Peyer's patch (tissue), 4 donors: ENCODE data around the gene NDUFV1.

Source experiments
- POLR2A ChIP-seq, 2 donors: fragments of 450-650 bp; IDR thresholded peaks; one replicate each; pipeline ENCODE4 v1.5.1; 2017; ENCODE audit warnings: antibody characterized with exemption in 2 of 2, mild to moderate bottlenecking in 2 of 2, moderate library complexity in 2 of 2
- TF ChIP-seq, protein P1 (sequence below), 6 experiments: fragments of 450-650 bp in 4 of 6; fragments of 200-600 bp in 2 of 6; sonication (generic) in 1 of 6; IDR thresholded peaks; one replicate each; pipeline ENCODE4 v1.5.1; 2017 to 2019; ENCODE audit warnings: antibody characterized with exemption in 6 of 6, mild to moderate bottlenecking in 3 of 6, moderate library complexity in 1 of 6

DNA sequence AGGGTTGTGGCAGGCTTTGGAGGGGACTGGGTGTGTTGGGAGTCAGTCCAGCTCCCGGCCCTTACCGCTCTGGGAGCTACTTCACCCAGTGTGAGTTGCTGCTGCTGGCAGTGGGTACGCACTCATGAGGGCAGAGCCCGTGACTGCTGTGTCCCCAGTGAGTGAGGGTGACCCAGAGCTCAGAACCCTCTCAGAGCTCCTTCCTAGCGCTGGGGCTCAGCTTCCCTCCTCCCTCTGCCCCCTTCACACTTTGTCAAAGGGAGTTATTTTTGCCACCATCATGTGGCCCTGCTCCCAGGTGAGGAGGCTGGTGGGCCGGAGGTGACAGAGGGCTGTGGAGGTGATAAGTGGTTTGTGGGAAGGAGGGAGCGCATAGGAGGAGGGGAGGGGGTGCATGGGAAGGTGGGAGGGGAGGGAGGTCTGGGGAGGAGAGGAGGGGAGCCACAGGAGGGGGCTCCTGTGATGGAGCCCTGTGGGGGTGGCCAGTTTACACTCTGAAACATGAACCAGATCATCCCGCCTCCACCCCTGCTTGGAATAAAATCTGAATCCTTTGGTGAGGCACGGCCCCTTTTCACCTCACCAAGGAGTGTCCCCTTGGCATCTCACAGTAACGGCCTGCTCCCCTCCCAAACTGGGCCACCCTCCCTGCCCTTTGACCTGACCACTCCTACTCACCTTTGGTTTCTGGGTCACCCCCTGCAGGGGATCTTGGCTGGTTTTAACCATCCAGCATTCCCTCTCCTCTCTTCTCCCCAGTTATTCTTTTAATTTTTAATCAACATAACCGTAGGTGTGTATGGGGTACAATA lies 9.9 kb downstream of the NDUFV1 start:
- TF ChIP-seq, protein P1, sequence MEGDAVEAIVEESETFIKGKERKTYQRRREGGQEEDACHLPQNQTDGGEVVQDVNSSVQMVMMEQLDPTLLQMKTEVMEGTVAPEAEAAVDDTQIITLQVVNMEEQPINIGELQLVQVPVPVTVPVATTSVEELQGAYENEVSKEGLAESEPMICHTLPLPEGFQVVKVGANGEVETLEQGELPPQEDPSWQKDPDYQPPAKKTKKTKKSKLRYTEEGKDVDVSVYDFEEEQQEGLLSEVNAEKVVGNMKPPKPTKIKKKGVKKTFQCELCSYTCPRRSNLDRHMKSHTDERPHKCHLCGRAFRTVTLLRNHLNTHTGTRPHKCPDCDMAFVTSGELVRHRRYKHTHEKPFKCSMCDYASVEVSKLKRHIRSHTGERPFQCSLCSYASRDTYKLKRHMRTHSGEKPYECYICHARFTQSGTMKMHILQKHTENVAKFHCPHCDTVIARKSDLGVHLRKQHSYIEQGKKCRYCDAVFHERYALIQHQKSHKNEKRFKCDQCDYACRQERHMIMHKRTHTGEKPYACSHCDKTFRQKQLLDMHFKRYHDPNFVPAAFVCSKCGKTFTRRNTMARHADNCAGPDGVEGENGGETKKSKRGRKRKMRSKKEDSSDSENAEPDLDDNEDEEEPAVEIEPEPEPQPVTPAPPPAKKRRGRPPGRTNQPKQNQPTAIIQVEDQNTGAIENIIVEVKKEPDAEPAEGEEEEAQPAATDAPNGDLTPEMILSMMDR (IDR thresholded peaks at IDR 0.05) = no peak
- TF ChIP-seq POLR2A (IDR thresholded peaks at IDR 0.05) = no peak
